Hematopoietic multipotent progenitor cell treated with erythropoietin and hydrocortisone succinate and interleukin-3 and kit ligand, for 15 days (in vitro differentiated cells): ENCODE results near the gene SPATS1.
"Not testable (repeated sequence)": the region's sequence is repeated elsewhere in the genome, so short reads cannot be mapped to it uniquely, and the experiment has no call there.

Experiments
- DNase-seq: peaks from one replicate; pipeline ENCODE4 v3.0.0-alpha.2; 2015; ENCODE audit warnings: low spot score

The SPATS1 gene

DNA sequence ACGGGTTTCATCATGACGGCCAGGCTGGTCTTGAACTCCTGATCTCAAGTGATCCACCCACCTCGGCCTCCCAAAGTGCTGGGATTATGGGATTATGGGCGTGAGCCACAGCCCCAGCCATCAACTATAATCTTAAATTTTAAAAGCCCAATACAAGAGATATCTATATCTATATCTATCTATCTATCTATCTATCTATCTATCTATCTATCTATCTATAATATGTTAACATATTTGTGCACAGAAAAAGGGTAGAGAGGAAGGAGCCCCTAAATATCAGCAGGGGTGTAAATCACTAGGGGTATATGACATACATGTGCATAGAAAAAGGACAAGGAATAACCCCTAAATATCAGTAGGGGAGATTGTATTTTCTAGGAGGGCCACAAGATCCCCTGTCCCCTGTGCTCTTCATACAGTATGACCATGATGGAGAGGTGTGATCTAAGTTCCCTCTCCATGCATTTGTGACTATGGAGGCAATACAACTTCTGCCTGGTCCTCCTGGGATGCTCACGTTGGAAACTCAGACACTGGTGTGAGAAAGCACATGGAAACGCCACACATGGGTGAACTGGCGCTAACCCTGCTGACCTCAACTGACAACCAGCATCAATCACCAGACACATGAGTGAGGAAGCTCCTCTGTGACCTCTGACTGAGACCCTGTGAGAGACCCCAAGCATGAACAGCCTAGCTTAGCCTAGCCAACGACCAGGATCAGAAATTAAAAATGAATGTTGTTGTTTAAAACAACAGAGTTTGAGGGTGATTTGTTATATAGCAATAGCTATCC is 1.2 kb upstream of the SPATS1 start:
- no peak for DNase-seq

GRCh38 chr6:44342052-44342451 is 398 bp upstream of the SPATS1 start:
- no peak for DNase-seq

GRCh38 chr6:44346818-44347217 is 4.4 kb downstream of the SPATS1 start:
- DNase-seq = not testable (repeated sequence)

DNA sequence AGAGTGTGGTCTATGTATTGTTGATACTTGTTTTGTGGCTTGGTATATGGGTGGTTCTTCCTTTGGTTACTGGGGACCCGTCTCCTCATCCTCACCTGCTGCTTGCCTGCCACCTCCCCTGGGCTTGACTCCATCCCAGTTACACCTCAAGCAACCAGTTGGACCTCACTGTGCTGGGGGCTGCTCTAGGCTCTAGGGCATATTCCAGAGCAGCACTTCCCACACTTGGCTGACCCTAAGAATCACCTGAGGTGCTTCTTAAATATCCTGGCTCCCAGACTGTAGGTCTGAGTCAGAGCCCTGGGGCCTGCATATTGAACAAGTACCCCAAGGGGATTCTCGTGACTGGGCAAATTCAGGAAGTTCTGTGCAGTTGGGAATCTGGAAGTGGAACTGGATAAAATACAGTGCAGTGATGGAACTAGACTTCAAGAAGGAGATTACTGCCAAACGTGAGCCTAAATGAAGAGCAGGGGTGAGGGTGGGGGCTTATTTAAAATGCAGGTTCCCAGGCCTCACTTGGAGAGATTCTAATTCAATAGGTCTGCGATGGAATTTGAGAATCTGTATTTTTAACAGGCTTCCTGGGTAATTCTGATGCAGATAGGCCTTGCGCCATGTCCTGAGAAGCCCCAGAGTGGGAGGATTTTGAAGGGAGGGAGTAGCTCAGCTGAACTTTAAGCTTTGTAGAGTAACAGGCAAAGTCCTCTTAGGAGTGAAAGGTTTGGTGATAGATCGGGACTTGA is 7.6 kb downstream of the SPATS1 start:
- DNase-seq = no peak

DNA sequence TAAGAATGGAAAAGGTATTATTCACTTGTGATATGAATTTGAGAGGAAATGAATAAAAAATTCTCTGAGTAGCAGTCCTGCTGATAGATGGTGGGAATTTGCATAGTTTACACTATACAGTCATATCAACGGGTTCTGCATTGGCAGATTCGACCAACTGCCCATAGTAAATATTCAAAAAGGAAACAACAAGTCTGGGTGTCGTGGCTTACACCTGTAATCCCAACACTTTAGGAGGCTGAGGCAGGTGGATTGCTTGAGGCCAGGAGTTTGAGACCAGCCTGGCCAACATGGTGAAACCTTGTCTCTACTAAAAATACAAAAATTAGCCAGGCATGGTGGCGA is 8.2 kb downstream of the SPATS1 start:
- DNase-seq = not testable (repeated sequence)

GRCh38 chr6:44352259-44352658 is 9.8 kb downstream of the SPATS1 start:
- no peak for DNase-seq

DNA sequence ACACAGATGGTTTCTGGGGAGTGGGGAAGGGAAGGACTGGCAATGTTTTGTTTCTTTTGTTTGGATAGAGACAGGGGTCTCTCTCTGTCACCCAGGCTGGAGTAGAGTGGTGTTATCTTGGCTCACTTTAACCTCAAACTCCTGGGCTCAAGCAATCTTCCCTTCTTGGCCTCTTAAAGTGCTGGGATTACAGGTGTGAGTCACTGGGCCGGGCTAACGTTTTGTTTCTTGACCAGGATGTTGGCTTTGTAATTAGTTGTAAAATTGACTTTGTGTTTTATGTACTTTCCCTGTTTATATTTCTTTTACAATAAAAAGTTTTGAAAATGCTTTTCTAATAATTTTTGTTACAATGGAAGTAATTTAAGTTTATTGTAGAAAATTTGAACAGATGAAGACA is 10.9 kb downstream of the SPATS1 start:
- DNase-seq = no peak

DNA sequence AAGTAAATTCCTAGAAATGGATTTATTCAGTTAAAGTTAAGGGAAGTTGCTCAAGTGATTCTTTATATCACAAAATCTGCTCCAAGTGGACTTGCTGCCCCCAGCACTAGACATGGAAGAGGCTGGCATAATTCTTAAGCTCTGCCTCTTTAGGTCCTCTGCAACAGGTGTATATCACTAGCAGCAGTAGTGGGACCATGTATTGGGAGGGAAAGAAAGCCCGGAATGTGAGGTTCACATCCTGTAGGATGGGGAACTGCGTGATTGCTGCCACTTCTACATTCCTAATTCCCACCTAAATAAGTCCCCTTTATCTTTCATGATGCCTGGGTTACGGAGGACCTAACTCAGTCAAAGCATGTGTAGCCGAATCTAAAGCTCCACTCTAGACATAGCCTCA is 13.2 kb downstream of the SPATS1 start:
- no peak for DNase-seq

DNA sequence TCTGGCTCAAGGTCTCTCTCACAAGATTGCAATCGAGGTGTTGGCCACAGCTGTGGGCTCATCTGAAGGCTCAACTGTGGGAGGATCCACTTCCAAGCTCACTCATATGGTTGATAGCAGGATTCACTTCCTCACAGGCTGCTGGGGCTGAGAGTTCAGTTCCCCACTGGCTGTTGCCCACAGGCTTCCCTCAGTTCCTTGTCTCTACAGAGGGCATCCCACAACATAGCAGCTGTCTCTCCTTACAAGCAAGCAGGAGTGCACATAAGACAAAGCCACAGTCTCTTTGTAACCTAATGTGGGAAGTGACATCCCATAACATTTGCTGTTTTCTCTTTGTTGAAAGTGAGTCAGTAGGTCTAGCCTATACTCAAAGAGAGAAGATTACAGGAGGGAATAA is 14.0 kb downstream of the SPATS1 start:
- DNase-seq = no peak

- DNase-seq = no peak
Measured at GRCh38 chr6:44359973-44360372, 17.5 kb downstream of the SPATS1 start.

DNA sequence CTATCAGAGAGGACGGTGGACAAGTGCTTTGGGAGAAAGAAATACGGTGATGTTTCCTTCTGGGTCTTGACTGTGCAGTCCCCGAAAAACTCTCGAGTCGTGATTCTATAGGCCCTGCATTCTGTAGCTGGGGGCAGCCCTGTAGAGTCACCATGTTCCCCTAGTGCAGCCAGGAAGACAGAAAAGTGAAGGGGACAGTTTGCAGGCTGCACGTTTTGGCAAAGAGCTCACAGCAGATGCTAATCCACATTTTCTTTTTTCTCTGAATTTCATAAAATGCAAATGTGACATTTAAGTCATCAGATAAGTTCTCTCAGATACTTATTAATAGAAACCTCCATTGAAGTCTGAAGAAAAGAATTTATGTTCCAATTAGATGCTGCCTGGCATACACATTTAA is 19.5 kb downstream of the SPATS1 start:
- DNase-seq = no peak

GRCh38 chr6:44363377-44363926 is 21.0 kb downstream of the SPATS1 start:
- no peak for DNase-seq

GRCh38 chr6:44366781-44367180 is 24.3 kb downstream of the SPATS1 start:
- no peak for DNase-seq

- DNase-seq = no peak
Measured at GRCh38 chr6:44367681-44368080, 25.2 kb downstream of the SPATS1 start.

DNA sequence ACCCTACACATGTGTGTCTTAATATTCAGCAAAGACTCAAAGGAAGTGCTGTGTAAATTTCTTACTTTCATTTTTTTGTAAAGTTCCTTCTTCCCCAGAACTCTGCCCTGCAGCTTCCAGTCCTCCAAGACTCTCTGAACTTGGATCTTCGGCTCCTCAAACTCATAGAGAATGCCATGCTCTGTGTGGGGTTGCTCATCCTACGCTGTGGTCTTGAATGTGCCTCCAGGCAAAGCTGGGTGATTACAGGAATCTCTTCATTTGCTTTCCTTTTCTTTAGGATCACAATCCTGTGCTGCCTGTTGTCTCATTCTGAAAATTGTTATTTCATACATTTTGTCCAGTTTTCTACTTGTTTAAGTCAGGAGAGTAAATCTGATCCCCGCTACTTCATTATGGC is 30.6 kb downstream of the SPATS1 start:
- no peak for DNase-seq

- no peak for DNase-seq
Measured at GRCh38 chr6:44373787-44374186, 31.3 kb downstream of the SPATS1 start.

GRCh38 chr6:44375071-44375470 is 32.6 kb downstream of the SPATS1 start:
- DNase-seq = no peak

- no peak for DNase-seq
Measured at GRCh38 chr6:44377484-44377883, 35.0 kb downstream of the SPATS1 start.

- DNase-seq = no peak
Measured at GRCh38 chr6:44377971-44378370, 35.5 kb downstream of the SPATS1 start.

DNA sequence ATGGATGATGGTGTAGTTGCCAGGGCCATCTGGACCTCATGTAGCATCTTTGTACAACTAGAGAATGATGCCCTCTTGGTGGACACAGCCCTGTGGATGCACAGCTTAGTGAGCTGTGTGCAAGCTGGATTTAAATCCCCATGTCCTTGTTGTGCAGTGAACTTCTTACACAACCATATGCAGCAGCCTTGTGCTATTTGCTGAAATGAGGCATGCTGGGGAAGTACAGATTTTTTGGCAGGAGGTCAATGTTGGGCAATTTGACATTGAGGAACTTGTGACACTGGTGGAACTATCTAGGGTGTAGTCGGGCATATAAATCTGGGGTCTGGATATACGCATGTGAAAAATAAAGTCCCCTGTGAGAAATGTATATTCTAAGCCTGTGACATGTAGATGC is 39.3 kb downstream of the SPATS1 start:
- no peak for DNase-seq

DNA sequence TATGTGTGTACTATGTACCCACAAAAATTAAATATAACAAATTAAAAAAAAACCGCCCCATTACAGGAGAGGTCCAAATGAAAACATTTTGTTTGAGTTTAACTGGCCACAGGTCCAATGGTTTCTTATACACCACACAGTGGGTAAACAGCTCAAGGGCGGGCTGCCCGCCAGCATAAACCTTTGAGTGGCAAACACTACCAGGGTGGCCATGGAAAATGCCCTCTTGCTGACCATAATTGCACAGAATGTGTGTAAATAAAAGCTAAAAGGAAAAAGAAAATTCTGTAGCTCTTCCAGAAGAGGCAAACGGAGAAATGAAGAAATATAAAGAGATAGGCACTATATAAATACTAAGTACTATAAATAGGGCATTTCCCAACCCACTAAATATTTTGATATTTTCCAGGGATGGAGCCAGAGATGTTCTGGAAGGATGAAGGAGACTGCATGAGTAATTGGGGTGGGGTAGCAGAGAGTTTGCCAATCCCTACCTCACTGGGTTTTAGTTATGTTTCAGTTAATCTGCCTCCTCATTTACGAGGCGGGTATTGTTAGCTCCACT is 44.0 kb downstream of the SPATS1 start:
- DNase-seq = no peak

DNA sequence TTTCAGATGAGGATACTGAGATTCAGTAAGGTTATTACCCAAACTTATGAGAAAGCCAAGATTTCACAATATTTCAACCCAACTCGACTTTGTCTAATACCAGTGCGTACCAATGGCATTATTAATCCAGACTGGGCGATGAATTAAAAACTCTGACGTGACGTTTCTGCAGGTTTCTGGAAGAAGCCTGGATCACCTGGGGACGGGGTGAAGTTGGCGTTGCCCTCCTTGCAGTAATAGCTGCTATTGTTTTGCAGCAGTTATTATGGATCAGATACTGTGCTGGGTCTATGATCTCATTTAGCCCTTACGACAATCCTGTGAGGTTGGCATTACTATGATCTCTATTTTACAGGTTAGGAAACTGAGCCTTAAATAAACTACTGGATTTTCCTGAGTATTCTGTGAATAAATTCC is 44.5 kb downstream of the SPATS1 start:
- DNase-seq = no peak
